ENCODE measurements around the gene SLIT2.

DNA sequence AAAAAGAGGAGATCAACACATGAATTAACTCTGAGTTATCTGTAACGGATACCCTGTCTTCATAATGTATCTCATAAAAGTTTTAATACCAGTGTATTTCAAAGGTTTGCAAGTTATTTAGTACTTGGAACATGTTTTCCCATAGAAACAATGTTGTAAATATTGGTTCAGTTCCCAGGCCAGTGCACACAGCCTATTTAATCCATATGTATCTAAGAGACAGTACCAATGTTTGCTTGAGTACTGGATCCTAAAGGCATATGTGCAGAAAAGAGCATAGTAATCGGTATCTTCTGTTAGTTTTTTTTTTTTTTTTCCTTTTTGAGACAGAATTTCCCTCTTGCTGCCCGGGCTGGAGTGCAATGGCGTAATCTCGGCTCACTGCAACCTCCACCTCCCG lies 46.1 kb downstream of the SLIT2 start:
- TF ChIP-seq, protein P1, sequence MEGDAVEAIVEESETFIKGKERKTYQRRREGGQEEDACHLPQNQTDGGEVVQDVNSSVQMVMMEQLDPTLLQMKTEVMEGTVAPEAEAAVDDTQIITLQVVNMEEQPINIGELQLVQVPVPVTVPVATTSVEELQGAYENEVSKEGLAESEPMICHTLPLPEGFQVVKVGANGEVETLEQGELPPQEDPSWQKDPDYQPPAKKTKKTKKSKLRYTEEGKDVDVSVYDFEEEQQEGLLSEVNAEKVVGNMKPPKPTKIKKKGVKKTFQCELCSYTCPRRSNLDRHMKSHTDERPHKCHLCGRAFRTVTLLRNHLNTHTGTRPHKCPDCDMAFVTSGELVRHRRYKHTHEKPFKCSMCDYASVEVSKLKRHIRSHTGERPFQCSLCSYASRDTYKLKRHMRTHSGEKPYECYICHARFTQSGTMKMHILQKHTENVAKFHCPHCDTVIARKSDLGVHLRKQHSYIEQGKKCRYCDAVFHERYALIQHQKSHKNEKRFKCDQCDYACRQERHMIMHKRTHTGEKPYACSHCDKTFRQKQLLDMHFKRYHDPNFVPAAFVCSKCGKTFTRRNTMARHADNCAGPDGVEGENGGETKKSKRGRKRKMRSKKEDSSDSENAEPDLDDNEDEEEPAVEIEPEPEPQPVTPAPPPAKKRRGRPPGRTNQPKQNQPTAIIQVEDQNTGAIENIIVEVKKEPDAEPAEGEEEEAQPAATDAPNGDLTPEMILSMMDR (IDR thresholded peaks at IDR 0.05; ENCODE audit: low read length), result no peak
- TF ChIP-seq EZH2 (IDR thresholded peaks at IDR 0.05; ENCODE audit: borderline replicate concordance, low read length), result no peak

Data from OCI-LY1 (cell line).